VCaP (cell line): Measurements from ENCODE around the gene GRIA4.
"Not testable (repeated sequence)": the region's sequence is repeated elsewhere in the genome, so short reads cannot be mapped to it uniquely, and the experiment has no call there.

Experiments used
- H3K27ac ChIP-seq: fragments of 450-650 bp; 2 replicates; pipeline ENCODE4 v1.5.1; 2017
- TF ChIP-seq, protein P1 (sequence below): fragments of 450-650 bp; conservative IDR thresholded peaks from 2 replicates; pipeline ENCODE4 v1.5.1; 2017; ENCODE audit warnings: mild to moderate bottlenecking, moderate library complexity

Gene GRIA4

DNA sequence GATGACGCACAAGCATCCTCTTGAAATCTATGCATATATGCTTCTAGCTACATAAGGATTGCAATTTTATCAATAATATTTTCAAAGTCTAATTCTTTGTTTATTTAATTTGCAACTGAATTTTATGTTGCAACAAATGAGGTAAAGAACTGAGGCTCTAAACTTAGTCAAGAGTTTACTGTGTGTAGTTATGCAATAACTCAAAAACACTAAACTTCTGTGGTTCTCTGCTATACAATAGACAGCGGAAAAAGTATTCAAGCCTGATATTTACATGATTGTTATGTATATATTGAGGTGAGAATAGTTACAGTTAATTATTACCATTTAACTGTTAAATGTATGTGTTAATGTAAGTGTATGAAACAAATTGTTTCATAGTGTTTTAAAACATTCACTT lies 379.3 kb downstream of the GRIA4 start:
- TF ChIP-seq, protein P1, sequence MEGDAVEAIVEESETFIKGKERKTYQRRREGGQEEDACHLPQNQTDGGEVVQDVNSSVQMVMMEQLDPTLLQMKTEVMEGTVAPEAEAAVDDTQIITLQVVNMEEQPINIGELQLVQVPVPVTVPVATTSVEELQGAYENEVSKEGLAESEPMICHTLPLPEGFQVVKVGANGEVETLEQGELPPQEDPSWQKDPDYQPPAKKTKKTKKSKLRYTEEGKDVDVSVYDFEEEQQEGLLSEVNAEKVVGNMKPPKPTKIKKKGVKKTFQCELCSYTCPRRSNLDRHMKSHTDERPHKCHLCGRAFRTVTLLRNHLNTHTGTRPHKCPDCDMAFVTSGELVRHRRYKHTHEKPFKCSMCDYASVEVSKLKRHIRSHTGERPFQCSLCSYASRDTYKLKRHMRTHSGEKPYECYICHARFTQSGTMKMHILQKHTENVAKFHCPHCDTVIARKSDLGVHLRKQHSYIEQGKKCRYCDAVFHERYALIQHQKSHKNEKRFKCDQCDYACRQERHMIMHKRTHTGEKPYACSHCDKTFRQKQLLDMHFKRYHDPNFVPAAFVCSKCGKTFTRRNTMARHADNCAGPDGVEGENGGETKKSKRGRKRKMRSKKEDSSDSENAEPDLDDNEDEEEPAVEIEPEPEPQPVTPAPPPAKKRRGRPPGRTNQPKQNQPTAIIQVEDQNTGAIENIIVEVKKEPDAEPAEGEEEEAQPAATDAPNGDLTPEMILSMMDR = no peak
- H3K27ac ChIP-seq = no peak overlapping the region

DNA sequence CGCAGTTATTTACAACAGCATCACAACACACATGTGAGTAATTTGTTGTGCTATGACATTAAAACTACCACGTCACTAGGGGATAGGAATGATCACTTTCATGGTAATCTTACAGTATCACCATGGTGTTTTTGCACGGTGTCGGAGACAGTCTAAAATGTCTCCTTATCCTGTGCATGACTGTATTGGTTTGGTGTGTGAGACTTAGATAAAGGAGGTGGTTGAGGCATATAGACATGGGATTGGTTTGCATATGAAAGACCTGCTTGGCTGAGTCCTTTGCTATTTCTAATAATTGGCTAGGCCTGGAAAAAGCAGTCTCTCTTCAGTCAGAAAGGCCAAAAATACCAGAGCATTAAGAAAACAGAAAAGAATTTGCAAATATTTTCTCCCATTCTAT lies 382.0 kb downstream of the GRIA4 start:
- TF ChIP-seq, protein P1 = no peak
- H3K27ac ChIP-seq = no peak overlapping the region

DNA sequence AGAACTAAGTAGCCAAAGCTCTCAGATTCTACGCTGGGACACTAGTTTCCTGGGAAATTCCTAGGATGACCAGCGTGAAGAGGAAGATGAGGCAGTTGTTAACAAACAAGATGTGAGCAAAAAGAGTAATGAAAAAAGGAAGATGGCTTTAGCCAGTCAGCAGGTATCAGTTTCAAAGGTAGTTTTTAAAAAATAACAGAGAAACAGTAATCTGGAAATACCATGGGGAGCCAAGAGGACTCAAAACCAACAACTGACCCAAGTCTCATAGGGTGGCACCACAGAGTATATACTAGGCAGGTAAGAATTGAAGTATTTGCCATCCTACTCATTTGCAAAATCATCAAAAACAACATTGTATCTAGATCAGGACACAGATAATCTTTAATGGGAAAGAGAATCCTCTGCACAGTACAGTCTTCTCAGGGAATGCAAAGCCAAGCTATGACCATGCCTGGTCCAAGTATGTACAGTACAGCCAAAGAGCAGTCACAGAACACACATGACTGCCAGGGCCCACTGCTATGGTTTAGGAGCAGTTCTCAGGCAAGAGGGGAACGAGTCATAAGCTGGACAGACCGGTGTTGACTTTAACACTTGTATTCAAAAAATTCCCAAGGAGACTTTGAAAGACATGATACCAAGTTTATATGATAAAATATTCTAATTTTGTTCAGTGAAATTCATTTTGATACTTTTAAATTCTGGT lies 391.6 kb downstream of the GRIA4 start:
- TF ChIP-seq, protein P1 = no peak
- no peak overlapping the region for H3K27ac ChIP-seq

DNA sequence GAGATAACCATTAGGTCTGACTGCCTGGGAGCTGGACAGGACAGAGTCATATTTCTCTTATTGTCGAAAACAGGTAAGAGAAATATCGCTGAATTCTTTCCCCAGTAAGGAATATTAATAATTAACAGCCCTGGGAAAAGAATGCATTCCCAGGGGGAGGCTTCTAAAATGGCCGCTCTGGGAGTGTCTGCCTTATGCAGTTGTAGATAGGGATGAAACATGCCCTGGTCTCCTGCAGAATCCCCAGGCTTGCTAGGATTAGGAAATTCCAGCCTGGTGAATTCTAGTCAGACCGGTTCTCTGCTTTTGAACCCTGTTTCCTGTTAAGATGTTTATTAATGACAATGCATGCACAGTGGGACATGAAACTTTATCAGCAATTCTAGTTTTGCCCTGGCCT lies 393.2 kb downstream of the GRIA4 start:
- not testable (repeated sequence) for H3K27ac ChIP-seq

DNA sequence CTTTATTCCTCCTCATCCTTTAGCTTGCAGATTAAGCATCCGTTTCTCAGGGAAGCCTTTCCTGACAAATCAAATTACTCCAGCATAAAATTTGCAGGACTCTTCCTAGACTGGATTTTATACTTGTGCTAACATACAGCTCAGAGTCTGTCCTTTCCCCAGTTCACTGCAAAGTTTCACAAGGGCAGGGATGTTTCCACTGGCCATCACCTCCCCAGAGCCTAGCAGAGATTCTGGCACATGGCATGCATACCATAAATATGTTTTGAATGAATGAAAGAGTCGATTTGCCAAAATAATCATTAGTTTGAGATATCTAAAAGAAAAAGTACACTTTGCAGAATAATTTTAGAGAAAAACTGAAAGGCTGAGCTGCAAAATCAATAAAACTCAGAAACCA lies 401.6 kb downstream of the GRIA4 start:
- no peak overlapping the region for H3K27ac ChIP-seq
- TF ChIP-seq, protein P1 = no peak

DNA sequence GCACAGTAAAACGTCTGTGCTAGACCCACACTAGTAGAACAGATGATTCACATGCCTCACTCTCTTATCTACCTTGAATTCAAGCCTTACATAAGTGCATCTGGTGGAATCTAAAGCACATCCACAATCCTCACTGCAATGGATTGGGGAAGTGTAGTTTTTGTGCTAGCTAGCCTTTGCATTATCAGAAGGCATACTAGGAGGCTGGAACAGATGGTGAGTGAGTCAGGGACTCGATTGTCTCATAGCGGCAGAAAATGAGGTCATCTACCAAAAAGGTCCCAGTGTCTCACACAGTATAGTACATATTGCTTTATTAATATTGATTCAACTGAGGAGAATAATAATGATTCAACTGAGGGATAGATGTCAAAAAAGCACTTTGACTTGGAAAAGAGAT lies 402.9 kb downstream of the GRIA4 start:
- H3K27ac ChIP-seq = no peak overlapping the region
- TF ChIP-seq, protein P1 = no peak

DNA sequence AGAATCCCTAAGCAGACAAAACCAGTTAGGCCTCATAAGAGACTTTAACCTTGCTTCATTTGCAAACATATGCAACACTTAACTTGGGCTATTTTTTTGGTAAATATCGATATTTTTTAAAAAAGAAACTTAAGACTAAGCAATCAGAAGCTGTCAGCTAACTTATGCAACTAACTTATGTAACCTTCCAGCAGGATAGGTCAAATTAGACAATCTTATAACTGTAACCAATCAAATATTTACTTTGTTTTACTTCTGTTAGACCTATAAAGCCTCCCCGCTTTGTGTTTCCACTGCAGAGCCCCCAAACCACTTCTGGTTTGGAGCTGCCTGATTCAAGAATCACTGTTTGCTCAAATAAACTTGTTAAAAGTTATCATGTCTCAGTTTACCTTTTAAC lies 404.2 kb downstream of the GRIA4 start:
- no peak overlapping the region for H3K27ac ChIP-seq
- TF ChIP-seq, protein P1 = no peak

DNA sequence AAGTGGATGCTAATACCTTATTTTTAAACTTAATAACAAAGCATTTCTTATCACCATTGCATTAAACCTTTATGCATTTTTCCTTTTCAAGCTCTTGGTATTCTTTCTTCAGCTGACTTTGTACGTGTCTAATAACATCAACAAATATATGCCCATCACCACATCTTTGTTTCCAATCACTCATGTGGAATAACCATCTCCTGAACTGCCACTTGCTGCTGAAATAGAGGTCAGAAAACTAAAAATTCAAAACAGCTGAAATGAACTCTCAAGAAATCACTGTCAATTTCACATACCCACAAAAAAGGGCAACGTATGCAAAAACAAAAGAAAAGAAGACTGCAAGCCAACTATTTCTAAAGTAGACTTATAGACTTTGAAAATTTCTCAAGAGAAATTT lies 404.7 kb downstream of the GRIA4 start:
- TF ChIP-seq, protein P1 = no peak
- no peak overlapping the region for H3K27ac ChIP-seq
